IMR-90 (cell line): ENCODE data around the gene B4GALT1.

ENCODE experiments used
- BHLHE40 ChIP-seq: fragments of 150-350 bp; IDR thresholded peaks from 2 replicates; pipeline ENCODE4 v1.6.1; 2016; ENCODE audit warnings: mild to moderate bottlenecking, low read depth, low read length
- CEBPB ChIP-seq: IDR thresholded peaks from 2 replicates; pipeline ENCODE4 v1.6.1; 2012; ENCODE audit warnings: low read depth, low read length, improper control_type of control experiment
- POLR2A ChIP-seq: IDR thresholded peaks from 2 replicates; pipeline ENCODE4 v1.6.1; 2012; ENCODE audit warnings: mild to moderate bottlenecking, low read depth, low read length
- RAD21 ChIP-seq: IDR thresholded peaks from 2 replicates; pipeline ENCODE4 v1.6.1; 2012; ENCODE audit warnings: low read length, improper control_type of control experiment
- SMC3 ChIP-seq: fragments of 150-350 bp; IDR thresholded peaks from 2 replicates; pipeline ENCODE4 v1.6.1; 2016; ENCODE audit warnings: low read depth, mild to moderate bottlenecking, antibody characterized with exemption, low read length, moderate library complexity
- TF ChIP-seq, protein P1 (sequence below): conservative IDR thresholded peaks from 2 replicates; pipeline ENCODE4 v1.5.1; 2012; ENCODE audit warnings: mild to moderate bottlenecking, low read depth, low read length, improper control_type of control experiment
- TF ChIP-seq, protein P2 (sequence below): fragments of 150-350 bp; IDR thresholded peaks from 2 replicates; pipeline ENCODE4 v1.6.1; 2016; ENCODE audit warnings: low read depth, mild to moderate bottlenecking, low read length, moderate library complexity, borderline replicate concordance

DNA sequence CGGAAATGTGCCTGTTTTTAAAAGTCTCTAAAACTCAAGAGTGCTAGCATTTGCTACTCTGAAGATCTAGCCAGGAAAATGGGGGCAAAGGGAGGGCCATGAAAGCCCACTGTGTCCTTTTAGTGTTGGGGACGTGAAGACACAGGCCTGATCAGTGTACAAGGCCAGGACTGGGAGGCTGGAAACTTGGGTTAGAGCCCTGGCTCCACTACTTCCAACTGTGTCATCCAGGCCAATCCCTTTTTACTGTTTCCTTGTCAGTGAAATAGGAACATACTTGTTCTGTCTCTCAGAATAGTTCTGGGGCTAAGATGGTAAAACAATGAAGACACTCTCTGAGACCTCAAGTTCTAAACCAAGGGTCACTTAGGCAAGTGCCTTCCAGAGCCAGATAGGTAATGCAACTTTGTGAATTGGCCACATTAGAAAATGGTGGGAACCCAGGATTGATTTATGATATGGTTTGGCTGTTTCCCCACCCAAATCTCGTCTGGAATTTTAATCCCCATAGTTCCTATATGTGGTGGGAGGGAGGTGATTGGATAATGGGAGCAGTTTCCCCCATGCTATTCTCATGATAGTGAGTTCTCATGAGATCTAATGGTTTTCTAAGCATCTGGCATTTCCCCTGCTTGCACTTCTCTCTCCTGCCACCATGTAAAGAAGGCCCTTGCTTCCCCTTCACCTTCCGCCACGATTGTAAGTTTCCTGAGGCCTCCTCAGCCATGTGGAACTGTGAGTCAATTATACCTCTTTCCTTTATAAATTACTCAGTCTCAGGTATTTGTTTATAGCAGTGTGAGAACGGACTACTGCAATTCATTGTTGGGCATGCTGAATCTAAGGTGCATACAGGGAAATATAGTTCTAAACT, 30.4 kb upstream of the B4GALT1 start:
- TF ChIP-seq RAD21 (no peak), CEBPB (no peak), BHLHE40 (no peak), POLR2A (no peak), SMC3 (no peak)
- TF ChIP-seq, protein P1, sequence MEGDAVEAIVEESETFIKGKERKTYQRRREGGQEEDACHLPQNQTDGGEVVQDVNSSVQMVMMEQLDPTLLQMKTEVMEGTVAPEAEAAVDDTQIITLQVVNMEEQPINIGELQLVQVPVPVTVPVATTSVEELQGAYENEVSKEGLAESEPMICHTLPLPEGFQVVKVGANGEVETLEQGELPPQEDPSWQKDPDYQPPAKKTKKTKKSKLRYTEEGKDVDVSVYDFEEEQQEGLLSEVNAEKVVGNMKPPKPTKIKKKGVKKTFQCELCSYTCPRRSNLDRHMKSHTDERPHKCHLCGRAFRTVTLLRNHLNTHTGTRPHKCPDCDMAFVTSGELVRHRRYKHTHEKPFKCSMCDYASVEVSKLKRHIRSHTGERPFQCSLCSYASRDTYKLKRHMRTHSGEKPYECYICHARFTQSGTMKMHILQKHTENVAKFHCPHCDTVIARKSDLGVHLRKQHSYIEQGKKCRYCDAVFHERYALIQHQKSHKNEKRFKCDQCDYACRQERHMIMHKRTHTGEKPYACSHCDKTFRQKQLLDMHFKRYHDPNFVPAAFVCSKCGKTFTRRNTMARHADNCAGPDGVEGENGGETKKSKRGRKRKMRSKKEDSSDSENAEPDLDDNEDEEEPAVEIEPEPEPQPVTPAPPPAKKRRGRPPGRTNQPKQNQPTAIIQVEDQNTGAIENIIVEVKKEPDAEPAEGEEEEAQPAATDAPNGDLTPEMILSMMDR = no peak
- TF ChIP-seq, protein P2, sequence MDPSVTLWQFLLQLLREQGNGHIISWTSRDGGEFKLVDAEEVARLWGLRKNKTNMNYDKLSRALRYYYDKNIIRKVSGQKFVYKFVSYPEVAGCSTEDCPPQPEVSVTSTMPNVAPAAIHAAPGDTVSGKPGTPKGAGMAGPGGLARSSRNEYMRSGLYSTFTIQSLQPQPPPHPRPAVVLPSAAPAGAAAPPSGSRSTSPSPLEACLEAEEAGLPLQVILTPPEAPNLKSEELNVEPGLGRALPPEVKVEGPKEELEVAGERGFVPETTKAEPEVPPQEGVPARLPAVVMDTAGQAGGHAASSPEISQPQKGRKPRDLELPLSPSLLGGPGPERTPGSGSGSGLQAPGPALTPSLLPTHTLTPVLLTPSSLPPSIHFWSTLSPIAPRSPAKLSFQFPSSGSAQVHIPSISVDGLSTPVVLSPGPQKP = no peak
